IgD-negative memory B cell (primary cell): Measurements from ENCODE around the gene ASIP. TPM values are rescaled to one million over a fixed set of nuclear protein-coding genes. Genes with fewer than 3 reads are reported as not detected.

Experiments used
- H3K27ac Mint-ChIP-seq, 3 donors: one replicate each; pipeline ENCODE4 v1.8.0; 2020 to 2022; ENCODE audit warnings: mild to moderate bottlenecking in 3 of 3, mixed read lengths in 3 of 3, moderate library complexity in 1 of 3
- H3K27me3 Mint-ChIP-seq: one replicate; pipeline ENCODE4 v1.8.0; 2021; ENCODE audit warnings: mixed read lengths
- H3K36me3 Mint-ChIP-seq: one replicate; pipeline ENCODE4 v1.8.0; 2020; ENCODE audit warnings: mild to moderate bottlenecking, mixed read lengths
- H3K4me1 Mint-ChIP-seq, 3 donors: one replicate each; pipeline ENCODE4 v1.8.0; 2020 to 2022; ENCODE audit warnings: mixed read lengths in 3 of 3, mild to moderate bottlenecking in 1 of 3
- H3K4me3 Mint-ChIP-seq, 4 donors: one replicate each; pipeline ENCODE4 v1.8.0; 2020 to 2022; ENCODE audit warnings: mild to moderate bottlenecking in 4 of 4, mixed read lengths in 4 of 4, moderate library complexity in 3 of 4
- H3K9me3 Mint-ChIP-seq, 3 donors: one replicate each; pipeline ENCODE4 v1.8.0; 2020 to 2021; ENCODE audit warnings: mixed read lengths in 3 of 3, mild to moderate bottlenecking in 1 of 3
- polyA plus RNA-seq: library from polyadenylated mRNA; unstranded; fragments of 300-500 nt; fragmentation: Illumina TruSeq; gene quantifications from one replicate; pipeline ENCODE4 v1.2.3, GENCODE V29; 2021

The ASIP gene
- polyA plus RNA-seq, 1 donor from 2014 or later, result not detected

- peak within 1 kb of the TSS in 3 of 4 donors; percentile 89 to 97 (median 97) for H3K4me3 Mint-ChIP-seq
- H3K27me3 Mint-ChIP-seq, result peaks cover 1% of the 10 kb centered on the region
- peaks cover 10 to 11% (median 11%) of the 10 kb centered on the region in 3 donors for H3K4me1 Mint-ChIP-seq
- no peaks in the 10 kb centered on the region for H3K36me3 Mint-ChIP-seq
- H3K27ac Mint-ChIP-seq, result peak within 1 kb of the TSS; percentile 86 to 95 (median 95)
- no peaks in the 10 kb centered on the region for H3K9me3 Mint-ChIP-seq
Measured at GRCh38 chr20:34302723-34303533, 61.7 kb downstream of the ASIP start, which contains the start of gene AHCY. Gene AHCY (minus strand): TSS chr20:34303355. CDS start chr20:34303270, 85 bp downstream.

GRCh38 chr20:34305333-34306230 lies 64.4 kb downstream of the ASIP start:
- Mint-ChIP-seq H3K27me3 (peaks cover 1% of the 10 kb centered on the region), H3K4me3 (peak overlapping the region in 1 of 4 donors; percentile 45), H3K36me3 (no peaks in the 10 kb centered on the region), H3K9me3 (no peaks in the 10 kb centered on the region), H3K27ac (no peak overlapping the region), H3K4me1 (peaks cover 10 to 11% (median 11%) of the 10 kb centered on the region in 3 donors)

- Mint-ChIP-seq H3K4me1 (peaks cover 4 to 11% (median 5%) of the 10 kb centered on the region in 3 donors), H3K27ac (no peak overlapping the region), H3K4me3 (peak overlapping the region in 1 of 4 donors; percentile 17), H3K36me3 (no peaks in the 10 kb centered on the region), H3K9me3 (no peaks in the 10 kb centered on the region), H3K27me3 (peaks cover 15% of the 10 kb centered on the region)
Measured at GRCh38 chr20:34309691-34310090, 68.5 kb downstream of the ASIP start.

GRCh38 chr20:34310481-34311117 lies 69.4 kb downstream of the ASIP start:
- H3K4me1 Mint-ChIP-seq, result peaks cover 4 to 11% (median 5%) of the 10 kb centered on the region in 3 donors
- H3K9me3 Mint-ChIP-seq, result no peaks in the 10 kb centered on the region
- H3K27ac Mint-ChIP-seq, result no peak overlapping the region
- peaks cover 15% of the 10 kb centered on the region for H3K27me3 Mint-ChIP-seq
- H3K4me3 Mint-ChIP-seq, result no peak overlapping the region
- no peaks in the 10 kb centered on the region for H3K36me3 Mint-ChIP-seq

GRCh38 chr20:34311118-34312023 lies 70.1 kb downstream of the ASIP start:
- Mint-ChIP-seq H3K4me3 (peak overlapping the region in 2 of 4 donors; percentile 22 to 52), H3K9me3 (no peaks in the 10 kb centered on the region)

GRCh38 chr20:34312024-34312460 lies 70.8 kb downstream of the ASIP start:
- H3K27ac Mint-ChIP-seq, result no peak overlapping the region
- no peaks in the 10 kb centered on the region for H3K9me3 Mint-ChIP-seq
- peaks cover 4 to 11% (median 5%) of the 10 kb centered on the region in 3 donors for H3K4me1 Mint-ChIP-seq
- H3K4me3 Mint-ChIP-seq, result peak overlapping the region in 2 of 4 donors; percentile 22 to 52
- H3K36me3 Mint-ChIP-seq, result no peaks in the 10 kb centered on the region
- H3K27me3 Mint-ChIP-seq, result peaks cover 15% of the 10 kb centered on the region

More at GRCh38 chr20:34311118-34312023, 70.1 kb downstream of the ASIP start:
- Mint-ChIP-seq H3K36me3 (no peaks in the 10 kb centered on the region), H3K27ac (no peak overlapping the region), H3K4me1 (peaks cover 4 to 11% (median 5%) of the 10 kb centered on the region in 3 donors), H3K27me3 (peaks cover 15% of the 10 kb centered on the region)

GRCh38 chr20:34312544-34313217 lies 71.5 kb downstream of the ASIP start:
- Mint-ChIP-seq H3K27ac (peak overlapping the region in 1 of 3 donors; percentile 33), H3K36me3 (no peaks in the 10 kb centered on the region)

GRCh38 chr20:34315236-34315635 lies 74.0 kb downstream of the ASIP start:
- no peak overlapping the region for H3K4me3 Mint-ChIP-seq
- H3K27me3 Mint-ChIP-seq, result peaks cover 15% of the 10 kb centered on the region
- H3K4me1 Mint-ChIP-seq, result peaks cover 7 to 11% (median 7%) of the 10 kb centered on the region in 3 donors
- H3K36me3 Mint-ChIP-seq, result no peaks in the 10 kb centered on the region
- no peaks in the 10 kb centered on the region for H3K9me3 Mint-ChIP-seq
- H3K27ac Mint-ChIP-seq, result no peak overlapping the region

More at GRCh38 chr20:34312544-34313217, 71.5 kb downstream of the ASIP start:
- H3K9me3 Mint-ChIP-seq, result no peaks in the 10 kb centered on the region
- peaks cover 15% of the 10 kb centered on the region for H3K27me3 Mint-ChIP-seq
- H3K4me1 Mint-ChIP-seq, result peaks cover 4 to 11% (median 5%) of the 10 kb centered on the region in 3 donors
- peak overlapping the region in 2 of 4 donors; percentile 15 to 55 for H3K4me3 Mint-ChIP-seq

- Mint-ChIP-seq H3K27me3 (peaks cover 12% of the 10 kb centered on the region), H3K9me3 (no peaks in the 10 kb centered on the region), H3K27ac (no peak overlapping the region), H3K4me3 (no peak overlapping the region), H3K4me1 (peaks cover 5 to 11% (median 7%) of the 10 kb centered on the region in 3 donors), H3K36me3 (no peaks in the 10 kb centered on the region)
Measured at GRCh38 chr20:34316196-34316814, 75.1 kb downstream of the ASIP start.

Other genes starting within 250 kb of the ASIP start
- gene RALY, start 247.5 kb upstream of the ASIP start, polyA plus RNA-seq, result 218 TPM
- gene EIF2S2, start 129.2 kb upstream of the ASIP start, polyA plus RNA-seq, result 22.8 TPM
- 27.3 TPM for gene AHCY, start 61.9 kb downstream of the ASIP start, polyA plus RNA-seq
- gene ITCH, start 121.8 kb downstream of the ASIP start, polyA plus RNA-seq, result 33.7 TPM